HFF-Myc (cell line): ENCODE results near the gene DMWD.

Experiments
- DNase-seq: peaks from one replicate; pipeline ENCODE4 v3.0.0-alpha.2; 2011; ENCODE audit warnings: low read depth; ENCODE audit errors: extremely low read depth
- H3K4me3 ChIP-seq: replicated peaks from 2 replicates; pipeline ENCODE4 v1.5.1; 2011; ENCODE audit warnings: low read depth, mild to moderate bottlenecking, control low read depth, low read length
- TF ChIP-seq, protein P1 (sequence below): IDR thresholded peaks from 2 replicates; pipeline ENCODE4 v1.5.1; 2012; ENCODE audit warnings: mild to moderate bottlenecking, low read depth, low read length, control low read depth; ENCODE audit errors: missing control alignments

Gene DMWD

DNA sequence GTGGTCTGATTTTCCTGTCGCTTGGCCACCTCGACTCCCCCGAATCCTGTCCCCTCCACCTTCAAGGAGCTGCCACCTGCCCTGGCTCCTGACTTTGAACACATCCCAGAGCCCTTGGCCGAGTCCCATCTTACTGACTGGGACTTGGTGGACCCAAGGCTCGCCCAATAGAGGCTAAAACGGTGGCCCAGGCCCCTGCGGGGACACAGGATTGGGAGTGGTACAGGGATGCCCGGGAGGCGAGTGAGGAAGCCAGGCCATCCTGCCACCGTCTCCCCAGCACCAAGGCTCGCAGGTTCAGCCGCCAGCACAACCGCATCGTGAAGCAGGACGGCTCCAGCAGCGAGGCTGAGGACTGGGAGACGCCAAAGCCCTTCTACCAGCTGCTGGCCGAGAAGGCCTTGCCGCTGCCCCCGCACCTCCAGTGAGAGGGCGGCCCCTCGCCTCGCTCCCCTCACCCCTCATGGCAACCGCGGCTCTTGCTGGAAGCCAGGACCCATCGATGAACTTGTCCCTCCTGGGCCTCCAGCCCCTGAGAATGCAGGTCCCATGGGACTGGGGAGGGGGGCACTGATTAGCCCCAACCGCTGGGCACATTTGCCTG, 28.9 kb downstream of the DMWD start:
- no peak for DNase-seq
- no peak overlapping the region for H3K4me3 ChIP-seq
- TF ChIP-seq, protein P1, sequence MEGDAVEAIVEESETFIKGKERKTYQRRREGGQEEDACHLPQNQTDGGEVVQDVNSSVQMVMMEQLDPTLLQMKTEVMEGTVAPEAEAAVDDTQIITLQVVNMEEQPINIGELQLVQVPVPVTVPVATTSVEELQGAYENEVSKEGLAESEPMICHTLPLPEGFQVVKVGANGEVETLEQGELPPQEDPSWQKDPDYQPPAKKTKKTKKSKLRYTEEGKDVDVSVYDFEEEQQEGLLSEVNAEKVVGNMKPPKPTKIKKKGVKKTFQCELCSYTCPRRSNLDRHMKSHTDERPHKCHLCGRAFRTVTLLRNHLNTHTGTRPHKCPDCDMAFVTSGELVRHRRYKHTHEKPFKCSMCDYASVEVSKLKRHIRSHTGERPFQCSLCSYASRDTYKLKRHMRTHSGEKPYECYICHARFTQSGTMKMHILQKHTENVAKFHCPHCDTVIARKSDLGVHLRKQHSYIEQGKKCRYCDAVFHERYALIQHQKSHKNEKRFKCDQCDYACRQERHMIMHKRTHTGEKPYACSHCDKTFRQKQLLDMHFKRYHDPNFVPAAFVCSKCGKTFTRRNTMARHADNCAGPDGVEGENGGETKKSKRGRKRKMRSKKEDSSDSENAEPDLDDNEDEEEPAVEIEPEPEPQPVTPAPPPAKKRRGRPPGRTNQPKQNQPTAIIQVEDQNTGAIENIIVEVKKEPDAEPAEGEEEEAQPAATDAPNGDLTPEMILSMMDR: no peak

DNA sequence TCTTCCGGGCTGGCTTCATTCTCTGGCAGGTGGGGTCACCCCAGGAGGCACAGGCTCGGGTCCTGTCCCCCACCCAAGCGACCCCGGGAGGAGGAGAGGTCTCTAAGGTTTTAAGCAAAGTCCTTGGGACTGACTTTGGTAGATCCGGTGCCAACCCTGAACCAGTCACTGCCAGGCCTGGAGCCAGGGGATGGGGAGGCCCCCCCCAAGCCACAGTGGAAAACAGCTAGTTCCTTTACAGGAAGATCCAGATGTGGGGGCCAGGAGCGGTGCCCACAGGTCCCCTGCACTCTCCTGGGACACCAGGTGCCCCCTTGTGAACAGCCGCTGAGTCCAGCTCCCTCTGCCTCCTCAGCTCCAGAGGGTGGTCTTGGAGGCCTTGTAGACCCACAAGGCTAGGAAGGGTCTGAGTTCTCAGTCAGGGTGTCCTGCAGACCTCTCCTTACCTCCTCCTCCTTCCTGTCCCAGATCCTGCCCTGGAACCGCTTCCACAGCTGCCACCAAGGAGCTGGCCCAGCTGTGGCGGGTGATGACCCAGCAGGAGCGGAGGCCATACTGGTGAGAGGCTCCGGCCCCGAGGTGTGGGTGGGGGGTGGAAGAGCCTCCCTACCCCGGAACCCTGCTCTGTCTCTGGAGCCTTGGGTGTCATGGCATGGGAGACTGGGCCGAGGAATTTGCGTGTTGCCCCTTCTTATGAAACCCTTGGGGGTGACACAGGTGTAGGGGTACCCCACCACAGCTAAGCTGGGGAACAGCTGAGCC, 29.6 kb downstream of the DMWD start:
- DNase-seq: no peak
- TF ChIP-seq, protein P1: no peak
- H3K4me3 ChIP-seq: no peak overlapping the region

DNA sequence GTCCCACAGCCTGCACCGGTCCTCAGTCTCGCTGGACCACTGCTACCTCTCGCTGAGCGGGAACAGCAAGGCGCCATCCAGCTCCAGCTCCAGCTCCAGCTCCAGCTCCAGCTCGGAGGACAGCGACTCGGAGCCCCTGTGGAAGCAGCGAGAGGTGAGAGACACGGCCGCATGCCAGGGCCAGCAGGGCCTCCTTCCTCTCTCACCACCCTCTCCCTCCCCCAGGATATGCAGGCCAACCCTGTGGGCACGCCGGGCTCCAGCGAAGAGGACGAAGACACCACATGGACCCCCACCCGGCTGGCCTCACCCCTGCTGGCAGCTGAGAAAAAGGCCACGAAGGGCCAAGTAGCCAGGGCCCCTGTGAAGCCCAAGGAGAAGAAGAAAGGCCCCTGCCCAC, 30.9 kb downstream of the DMWD start:
- TF ChIP-seq, protein P1: no peak
- no peak overlapping the region for H3K4me3 ChIP-seq
- DNase-seq: no peak

DNA sequence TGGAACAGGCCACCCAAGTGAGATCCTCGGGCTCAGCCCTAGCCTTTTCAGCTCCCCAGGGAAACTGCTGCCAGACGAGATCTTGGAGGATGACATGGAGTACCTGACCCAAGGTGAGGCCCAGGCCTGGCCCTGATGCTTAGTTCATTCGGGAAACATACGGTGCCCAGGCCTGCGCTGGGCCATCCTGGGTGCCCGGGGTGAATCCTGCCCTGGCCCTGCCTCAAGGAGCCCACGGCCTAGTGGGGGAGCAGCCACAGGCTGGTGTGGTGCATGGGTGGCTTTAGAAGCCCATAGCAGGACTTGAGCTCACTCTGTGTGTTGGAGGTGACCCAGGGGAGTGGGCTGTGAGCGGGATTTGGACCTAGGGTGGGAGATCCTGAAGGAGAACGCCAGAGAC, 33.7 kb downstream of the DMWD start:
- no peak for DNase-seq
- TF ChIP-seq, protein P1: no peak
- H3K4me3 ChIP-seq: no peak overlapping the region

DNA sequence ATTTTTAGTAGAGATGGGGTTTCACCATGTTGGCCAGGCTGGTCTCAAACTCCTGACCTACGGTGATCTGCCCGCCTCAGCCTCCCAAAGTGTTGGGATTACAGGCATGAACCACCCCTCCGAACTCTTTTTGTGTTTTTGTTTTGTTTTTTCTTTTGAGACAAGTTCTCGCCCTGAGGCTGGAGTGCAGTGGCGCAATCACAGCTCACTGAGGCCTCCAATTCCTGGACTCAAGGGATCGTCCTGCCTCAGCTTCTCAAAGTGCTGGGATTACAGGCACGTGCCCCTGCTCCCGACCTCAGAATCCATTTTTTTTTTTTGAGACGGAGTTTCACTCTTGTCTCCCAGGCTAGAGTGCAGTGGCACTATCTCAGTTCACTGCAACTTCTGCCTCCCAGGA, 35.0 kb downstream of the DMWD start:
- no peak for DNase-seq
- H3K4me3 ChIP-seq: no peak overlapping the region
- TF ChIP-seq, protein P1: no peak

DNA sequence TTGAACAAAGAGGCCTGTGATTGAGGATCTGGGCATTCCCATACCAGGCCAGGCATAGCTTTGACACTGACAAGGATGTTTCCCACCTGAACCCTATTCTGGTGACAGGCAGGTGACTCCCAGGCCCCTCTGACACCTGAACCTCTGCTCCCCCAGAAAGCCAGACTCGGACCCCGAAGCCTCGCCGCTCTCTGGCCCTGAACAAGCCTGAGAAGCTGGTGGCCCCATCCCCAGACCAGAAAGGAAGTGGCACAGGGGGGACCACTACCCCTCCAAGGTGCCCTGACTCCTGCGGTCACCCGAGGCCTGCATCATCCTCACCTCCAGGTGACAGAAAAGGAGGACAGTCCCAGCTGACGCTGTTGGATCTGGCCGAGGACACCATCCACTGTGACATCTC, 38.3 kb downstream of the DMWD start:
- TF ChIP-seq, protein P1: no peak
- no peak for DNase-seq
- no peak overlapping the region for H3K4me3 ChIP-seq
